CD14-positive monocyte (primary cell): Measurements from ENCODE around the gene SH3TC2. TPM values are rescaled to one million over a fixed set of nuclear protein-coding genes. Genes with fewer than 3 reads are reported as not detected.

Experiments used
- DNase-seq, 3 donors: peaks; one replicate each; pipeline ENCODE4 v3.0.0-alpha.2; 2011 to 2022
- H2AFZ ChIP-seq: 2 replicates; pipeline ENCODE4 v1.6.0; 2012; ENCODE audit warnings: mild to moderate bottlenecking, low read depth, low read length, inconsistent platforms; ENCODE audit not compliant: insufficient read depth, poor library complexity, severe bottlenecking
- H3K27ac ChIP-seq, 2 donors: 1 replicate in 1 of 2; 2 replicates in 1 of 2; pipeline ENCODE4 v1.5.1; 2012 to 2013; ENCODE audit warnings: low read length in 2 of 2, control low read depth in 1 of 2, inconsistent platforms in 1 of 2, low read depth in 1 of 2, mild to moderate bottlenecking in 1 of 2
- H3K27me3 ChIP-seq, 2 donors: one replicate each; pipeline versions ENCODE4 v1.6.0 to v1.6.1; 2011 to 2013; ENCODE audit warnings: low read length in 2 of 2; ENCODE audit not compliant: control insufficient read depth in 2 of 2, insufficient read depth in 2 of 2
- H3K36me3 ChIP-seq, 2 donors: replicated peaks in 1 of 2; 1 replicate in 1 of 2; 2 replicates in 1 of 2; pipeline versions ENCODE4 v1.5.1 to v1.6.1; 2012 to 2013; ENCODE audit warnings: low read length in 2 of 2, control low read depth in 1 of 2, inconsistent platforms in 1 of 2, mild to moderate bottlenecking in 1 of 2; ENCODE audit not compliant: insufficient read depth in 2 of 2, control insufficient read depth in 1 of 2
- H3K4me1 ChIP-seq, 2 donors: 1 replicate in 1 of 2; 2 replicates in 1 of 2; pipeline versions ENCODE4 v1.5.1 to v1.6.1; 2012 to 2013; ENCODE audit warnings: low read length in 2 of 2, control low read depth in 1 of 2, inconsistent platforms in 1 of 2, mild to moderate bottlenecking in 1 of 2, moderate library complexity in 1 of 2; ENCODE audit not compliant: insufficient read depth in 2 of 2, control insufficient read depth in 1 of 2
- H3K4me2 ChIP-seq: replicated peaks from 2 replicates; pipeline ENCODE3; 2012; ENCODE audit warnings: low read length, moderate library complexity, mild to moderate bottlenecking; ENCODE audit not compliant: poor library complexity, severe bottlenecking; ENCODE audit errors: extremely low read depth
- H3K4me3 ChIP-seq, 3 experiments: fragments of 200-600 bp in 1 of 3; sonication (generic) in 1 of 3; replicated peaks in 1 of 3; 1 replicate in 2 of 3; 2 replicates in 1 of 3; pipeline ENCODE4 v1.5.1; 2011 to 2013; ENCODE audit warnings: low read length in 3 of 3, mild to moderate bottlenecking in 3 of 3, control low read depth in 2 of 3, low read depth in 2 of 3, inconsistent platforms in 1 of 3, moderate library complexity in 1 of 3
- H3K79me2 ChIP-seq: 2 replicates; pipeline ENCODE4 v1.6.0; 2012; ENCODE audit warnings: mild to moderate bottlenecking, control low read depth, inconsistent platforms, low read length, moderate library complexity; ENCODE audit not compliant: insufficient read depth
- H3K9ac ChIP-seq: 2 replicates; pipeline ENCODE4 v1.6.0; 2017; ENCODE audit warnings: low read length, mild to moderate bottlenecking; ENCODE audit not compliant: insufficient read depth, poor library complexity, severe bottlenecking
- H3K9me3 ChIP-seq, 2 donors: replicated peaks in 1 of 2; 1 replicate in 1 of 2; 2 replicates in 1 of 2; pipeline versions ENCODE4 v1.5.1 to v1.6.1; 2012 to 2013; ENCODE audit warnings: low read length in 2 of 2, control low read depth in 1 of 2; ENCODE audit not compliant: control insufficient read depth in 1 of 2, insufficient read depth in 1 of 2
- H4K20me1 ChIP-seq: 2 replicates; pipeline ENCODE4 v1.6.0; 2012; ENCODE audit warnings: mild to moderate bottlenecking, low read length, control low read depth, moderate library complexity; ENCODE audit not compliant: insufficient read depth
- H3K27ac Mint-ChIP-seq, 7 donors: one replicate each; pipeline ENCODE4 v1.8.0; 2020; ENCODE audit warnings: mild to moderate bottlenecking in 7 of 7, mixed read lengths in 7 of 7, moderate library complexity in 6 of 7, inconsistent platforms in 2 of 7
- H3K27me3 Mint-ChIP-seq, 3 donors: one replicate each; pipeline ENCODE4 v1.8.0; 2021 to 2022; ENCODE audit warnings: low read depth in 3 of 3, mild to moderate bottlenecking in 3 of 3, mixed read lengths in 3 of 3, moderate library complexity in 3 of 3, inconsistent platforms in 1 of 3
- H3K36me3 Mint-ChIP-seq, 2 donors: one replicate each; pipeline ENCODE4 v1.8.0; 2020; ENCODE audit warnings: mixed read lengths in 2 of 2, inconsistent platforms in 1 of 2, mild to moderate bottlenecking in 1 of 2
- H3K4me1 Mint-ChIP-seq: one replicate; pipeline ENCODE4 v1.8.0; 2020; ENCODE audit warnings: mild to moderate bottlenecking, mixed read lengths
- H3K4me3 Mint-ChIP-seq, 2 donors: one replicate each; pipeline ENCODE4 v1.8.0; 2020; ENCODE audit warnings: mild to moderate bottlenecking in 2 of 2, mixed read lengths in 2 of 2, moderate library complexity in 1 of 2
- H3K9me3 Mint-ChIP-seq, 7 donors: one replicate each; pipeline ENCODE4 v1.8.0; 2020 to 2022; ENCODE audit warnings: mixed read lengths in 7 of 7, mild to moderate bottlenecking in 6 of 7, moderate library complexity in 6 of 7, inconsistent platforms in 2 of 7
- WGBS: methylation state at CpG from one replicate; pipeline ENCODE4 v1.1.5; 2013; ENCODE audit warnings: missing lambda C conversion rate; ENCODE audit not compliant: insufficient coverage; 5-methylcytosine and 5-hydroxymethylcytosine counted together
- intact Hi-C, 2 donors: fragments of 100-400 bp; cut with micrococcal nuclease; formaldehyde crosslinking; loops; one replicate each; pipeline versions ENCODE4 v1.15.0 to v1.15.1; 2023
- polyA plus RNA-seq, 3 donors: library from polyadenylated mRNA; depleted of rRNA in 1 of 3; unstranded in 2 of 3; stranded (reverse) in 1 of 3; fragments of 300-500 nt in 2 of 3; fragments of >200 nt in 1 of 3; fragmentation: Illumina TruSeq in 2 of 3; gene quantifications; 1 replicate in 2 of 3; 2 replicates in 1 of 3; pipeline ENCODE4 v1.2.3, GENCODE V29; 2012 to 2021
- small RNA-seq: library from RNA; depleted of rRNA; stranded (forward); fragments of <200 nt; gene quantifications from one replicate; pipeline ENCODE3, GENCODE V24; 2012; ENCODE audit warnings: low read depth; ENCODE audit not compliant: insufficient read length
- TF ChIP-seq, protein P1 (sequence below): fragments of 200-600 bp; IDR thresholded peaks from one replicate; pipeline ENCODE4 v1.8.0; 2022; ENCODE audit warnings: antibody characterized with exemption, mild to moderate bottlenecking

The SH3TC2 gene
- polyA plus RNA-seq, 3 donors: 0.01 to 0.30 (median 0.14) TPM

DNA sequence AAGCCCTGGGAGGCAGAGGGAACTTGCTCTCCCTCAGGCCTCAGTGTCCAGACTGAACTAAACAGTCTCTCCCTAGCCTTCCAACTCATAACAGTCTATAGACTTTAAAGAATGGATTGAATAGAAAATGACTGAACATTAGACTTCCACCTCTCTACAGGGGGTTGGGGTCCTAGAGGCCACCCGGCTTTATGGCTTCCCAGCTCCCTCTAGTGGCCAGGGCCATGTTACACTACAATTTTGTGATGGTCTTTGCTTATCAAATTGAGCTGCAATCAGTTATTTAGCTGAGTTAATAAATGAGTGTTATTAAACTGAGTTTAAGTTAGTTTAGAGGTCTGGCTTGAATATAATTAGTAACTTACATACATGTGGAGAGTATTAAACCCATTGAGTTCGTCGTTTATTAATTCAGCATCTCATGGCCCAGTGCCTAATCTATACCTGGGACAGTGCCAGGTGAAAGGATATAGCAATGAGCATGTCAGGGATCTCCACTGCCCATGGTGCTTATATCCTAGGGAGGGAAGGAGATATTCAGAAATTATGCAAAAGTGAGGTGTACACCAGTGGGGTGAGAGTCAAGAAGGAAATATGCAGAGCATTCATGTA lies 105.2 kb downstream of the SH3TC2 start:
- peaks cover under 1% of the 10 kb centered on the region in 2 donors for H3K4me1 ChIP-seq
- H3K9ac ChIP-seq: no peak overlapping the region
- no peaks in the 10 kb centered on the region for H3K27me3 ChIP-seq
- H3K79me2 ChIP-seq: no peaks in the 10 kb centered on the region
- Mint-ChIP-seq H3K27ac (no peak overlapping the region), H3K4me1 (peaks cover 7% of the 10 kb centered on the region), H3K36me3 (no peaks in the 10 kb centered on the region), H3K9me3 (peaks cover 0 to 1% (median 0%) of the 10 kb centered on the region in 7 donors), H3K4me3 (no peak overlapping the region), H3K27me3 (no peaks in the 10 kb centered on the region)
- H3K36me3 ChIP-seq: no peaks in the 10 kb centered on the region
- peak; percentile 5 to 44 (median 37) for DNase-seq
- WGBS: no CpG with 5 or more reads among the region's 3 CpGs
- intact Hi-C loops: loop anchor here in 1 of 2 donors (10.0 kb wide), 1 partner anchor 223 kb away; no protein-coding TSS in a partner anchor
- no peak overlapping the region for H3K27ac ChIP-seq
- no peaks in the 10 kb centered on the region for H3K9me3 ChIP-seq
- no peaks in the 10 kb centered on the region for H4K20me1 ChIP-seq
- TF ChIP-seq, protein P1, sequence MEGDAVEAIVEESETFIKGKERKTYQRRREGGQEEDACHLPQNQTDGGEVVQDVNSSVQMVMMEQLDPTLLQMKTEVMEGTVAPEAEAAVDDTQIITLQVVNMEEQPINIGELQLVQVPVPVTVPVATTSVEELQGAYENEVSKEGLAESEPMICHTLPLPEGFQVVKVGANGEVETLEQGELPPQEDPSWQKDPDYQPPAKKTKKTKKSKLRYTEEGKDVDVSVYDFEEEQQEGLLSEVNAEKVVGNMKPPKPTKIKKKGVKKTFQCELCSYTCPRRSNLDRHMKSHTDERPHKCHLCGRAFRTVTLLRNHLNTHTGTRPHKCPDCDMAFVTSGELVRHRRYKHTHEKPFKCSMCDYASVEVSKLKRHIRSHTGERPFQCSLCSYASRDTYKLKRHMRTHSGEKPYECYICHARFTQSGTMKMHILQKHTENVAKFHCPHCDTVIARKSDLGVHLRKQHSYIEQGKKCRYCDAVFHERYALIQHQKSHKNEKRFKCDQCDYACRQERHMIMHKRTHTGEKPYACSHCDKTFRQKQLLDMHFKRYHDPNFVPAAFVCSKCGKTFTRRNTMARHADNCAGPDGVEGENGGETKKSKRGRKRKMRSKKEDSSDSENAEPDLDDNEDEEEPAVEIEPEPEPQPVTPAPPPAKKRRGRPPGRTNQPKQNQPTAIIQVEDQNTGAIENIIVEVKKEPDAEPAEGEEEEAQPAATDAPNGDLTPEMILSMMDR: peak; percentile 97
- H3K4me2 ChIP-seq: no peak overlapping the region
- H2AFZ ChIP-seq: no peak overlapping the region
- no peak overlapping the region for H3K4me3 ChIP-seq

DNA sequence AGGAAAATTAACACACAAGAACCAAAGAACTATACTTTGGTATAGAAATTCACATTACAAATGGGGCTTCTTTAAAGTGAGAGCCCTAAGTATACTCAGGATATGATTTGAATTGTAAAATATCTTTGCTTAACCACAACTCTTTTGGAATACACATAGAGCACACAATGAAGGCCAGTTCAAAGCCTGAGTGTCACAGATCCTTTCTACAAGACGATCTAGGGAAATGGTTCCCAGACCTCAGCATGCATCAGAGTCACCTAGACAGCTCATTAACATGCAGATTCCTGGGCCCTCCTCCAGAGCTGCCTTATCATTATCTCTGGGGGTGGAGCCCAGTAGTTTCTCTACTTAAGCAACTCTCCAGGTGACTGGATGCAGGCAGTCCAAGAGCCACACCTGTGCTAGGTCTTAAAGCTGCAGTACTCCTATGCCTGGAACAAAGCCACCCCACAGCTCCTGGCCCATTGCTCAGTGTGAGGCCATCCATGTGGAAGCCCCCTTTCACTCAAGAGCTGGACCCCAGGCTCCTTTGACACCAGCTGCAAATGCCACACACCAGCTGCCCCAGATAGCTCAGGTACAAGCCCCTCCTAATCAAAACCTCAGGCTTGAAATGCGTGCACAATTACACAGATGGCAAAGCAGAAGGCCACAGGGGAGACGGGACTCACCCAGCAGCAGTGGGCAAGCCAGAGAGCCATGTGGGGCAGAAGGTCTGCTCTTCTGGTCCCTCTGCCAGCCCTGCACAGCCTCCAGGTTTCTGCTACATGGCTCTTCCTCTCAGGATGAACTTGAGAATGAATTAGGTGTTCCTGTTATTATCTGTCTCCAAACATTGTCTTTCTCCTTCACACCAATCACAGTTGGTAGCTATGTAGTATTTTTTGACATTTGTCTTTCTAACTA lies 106.1 kb downstream of the SH3TC2 start:
- Mint-ChIP-seq H3K9me3 (peaks cover 0 to 1% (median 0%) of the 10 kb centered on the region in 7 donors), H3K4me1 (peaks cover 15% of the 10 kb centered on the region), H3K4me3 (no peak overlapping the region), H3K36me3 (no peaks in the 10 kb centered on the region), H3K27ac (no peak overlapping the region), H3K27me3 (no peaks in the 10 kb centered on the region)
- DNase-seq: no peak
- 86% methylated on average over 3 of the region's 3 CpGs for WGBS
- H3K9ac ChIP-seq: no peak overlapping the region
- no peak overlapping the region for H2AFZ ChIP-seq
- H3K27me3 ChIP-seq: no peaks in the 10 kb centered on the region
- no peaks in the 10 kb centered on the region for H3K9me3 ChIP-seq
- H3K4me2 ChIP-seq: no peak overlapping the region
- H3K4me1 ChIP-seq: peaks cover 8 to 9% of the 10 kb centered on the region in 2 donors
- TF ChIP-seq, protein P1: no peak
- no peak overlapping the region for H3K27ac ChIP-seq
- intact Hi-C loops: loop anchor here in 1 of 2 donors (10.0 kb wide), 1 partner anchor 222 kb away; no protein-coding TSS in a partner anchor
- H3K4me3 ChIP-seq: no peak overlapping the region
- H3K79me2 ChIP-seq: no peaks in the 10 kb centered on the region
- no peaks in the 10 kb centered on the region for H4K20me1 ChIP-seq
- H3K36me3 ChIP-seq: no peaks in the 10 kb centered on the region

Small RNAs within 50 kb of the gene (small RNA-seq; reads per million reads assigned to genes)
- gene MIR584 (not detected), gene RNU6-732P (not detected)

Other genes with a start within 250 kb of the SH3TC2 start
- gene ADRB2, start 236.5 kb downstream of the SH3TC2 start, polyA plus RNA-seq: 10 to 100 TPM in 2 of 3 donors, 1 to 10 TPM in 1; 6.8 to 10.9 (median 10.8) TPM
- gene ABLIM3, start 78.4 kb upstream of the SH3TC2 start, polyA plus RNA-seq: under 1 TPM in 2 of 3 donors, not detected in 1; 0.22 to 0.74 TPM
- gene AFAP1L1, start 208.8 kb upstream of the SH3TC2 start, polyA plus RNA-seq: not detected